WERI-Rb-1 (cell line): ENCODE results near the gene EMC10.

Experiments used
- DNase-seq: peaks from one replicate; pipeline ENCODE4 v3.0.0-alpha.2; 2020
- H3K27ac ChIP-seq: fragments of 250-450 bp; sonication (Bioruptor Pico); 2 replicates; pipeline ENCODE4 v1.5.1; 2020; ENCODE audit warnings: mild to moderate bottlenecking, moderate library complexity
- H3K27me3 ChIP-seq: fragments of 250-450 bp; sonication (Bioruptor Pico); 2 replicates; pipeline ENCODE4 v1.5.1; 2021; ENCODE audit warnings: mild to moderate bottlenecking, low read depth, moderate library complexity; ENCODE audit not compliant: insufficient read depth, severe bottlenecking
- H3K36me3 ChIP-seq: fragments of 250-450 bp; sonication (Bioruptor Pico); 2 replicates; pipeline ENCODE4 v1.5.1; 2020; ENCODE audit warnings: mild to moderate bottlenecking, moderate library complexity
- H3K4me3 ChIP-seq: 2 replicates; pipeline ENCODE4 v1.5.1; 2011; ENCODE audit warnings: low read depth, mild to moderate bottlenecking, control low read depth, low read length
- H3K9me3 ChIP-seq: fragments of 250-450 bp; sonication (Bioruptor Pico); 2 replicates; pipeline ENCODE4 v1.5.1; 2021; ENCODE audit warnings: mild to moderate bottlenecking, moderate library complexity; ENCODE audit not compliant: severe bottlenecking
- CTCF ChIP-seq: IDR thresholded peaks from 2 replicates; pipeline ENCODE4 v1.5.1; 2011; ENCODE audit warnings: low read depth, mild to moderate bottlenecking, control low read depth, inconsistent platforms, low read length

The EMC10 gene

GRCh38 chr19:50490411-50490811 is 14.1 kb downstream of the EMC10 start:
- Histone ChIP-seq H3K27ac (no peak overlapping the region), H3K36me3 (peaks cover 23% of the 10 kb centered on the region), H3K9me3 (peaks cover 12% of the 10 kb centered on the region), H3K27me3 (no peaks in the 10 kb centered on the region), H3K4me3 (no peak overlapping the region)
- no peak for TF ChIP-seq CTCF
- DNase-seq, result no peak

GRCh38 chr19:50490991-50491472 is 14.7 kb downstream of the EMC10 start:
- Histone ChIP-seq H3K9me3 (peaks cover 12% of the 10 kb centered on the region), H3K36me3 (peaks cover 23% of the 10 kb centered on the region), H3K27ac (no peak overlapping the region), H3K4me3 (no peak overlapping the region), H3K27me3 (no peaks in the 10 kb centered on the region)
- no peak for DNase-seq
- TF ChIP-seq CTCF, result no peak

- H3K27me3 ChIP-seq, result no peaks in the 10 kb centered on the region
- no peak overlapping the region for H3K27ac ChIP-seq
- no peak for TF ChIP-seq CTCF
Observed at GRCh38 chr19:50492303-50493052, 16.2 kb downstream of the EMC10 start.

GRCh38 chr19:50493171-50493570 is 16.9 kb downstream of the EMC10 start:
- H3K36me3 ChIP-seq, result peaks cover 8% of the 10 kb centered on the region; the same call in 1 of the 2 replicates
- no peak overlapping the region for H3K27ac ChIP-seq
- TF ChIP-seq CTCF, result no peak
- H3K9me3 ChIP-seq, result no peaks in the 10 kb centered on the region
- H3K4me3 ChIP-seq, result no peak overlapping the region
- no peaks in the 10 kb centered on the region for H3K27me3 ChIP-seq
- no peak for DNase-seq

More at GRCh38 chr19:50492303-50493052, 16.2 kb downstream of the EMC10 start:
- H3K4me3 ChIP-seq, result no peak overlapping the region
- H3K9me3 ChIP-seq, result no peaks in the 10 kb centered on the region
- DNase-seq, result no peak
- H3K36me3 ChIP-seq, result peaks cover 9% of the 10 kb centered on the region; the same call in 1 of the 2 replicates

GRCh38 chr19:50494186-50495019 is 18.1 kb downstream of the EMC10 start:
- H3K4me3 ChIP-seq, result no peak overlapping the region
- no peak overlapping the region for H3K27ac ChIP-seq
- no peaks in the 10 kb centered on the region for H3K9me3 ChIP-seq
- no peaks in the 10 kb centered on the region for H3K27me3 ChIP-seq
- peaks cover 8% of the 10 kb centered on the region; the same call in 1 of the 2 replicates for H3K36me3 ChIP-seq
- TF ChIP-seq CTCF, result no peak
- DNase-seq, result no peak
